ENCODE data around the gene LYPD1.
"Not testable (repeated sequence)": the region's sequence is repeated elsewhere in the genome, so short reads cannot be mapped to it uniquely, and the experiment has no call there.

Gene LYPD1, protein sequence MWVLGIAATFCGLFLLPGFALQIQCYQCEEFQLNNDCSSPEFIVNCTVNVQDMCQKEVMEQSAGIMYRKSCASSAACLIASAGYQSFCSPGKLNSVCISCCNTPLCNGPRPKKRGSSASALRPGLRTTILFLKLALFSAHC

DNA sequence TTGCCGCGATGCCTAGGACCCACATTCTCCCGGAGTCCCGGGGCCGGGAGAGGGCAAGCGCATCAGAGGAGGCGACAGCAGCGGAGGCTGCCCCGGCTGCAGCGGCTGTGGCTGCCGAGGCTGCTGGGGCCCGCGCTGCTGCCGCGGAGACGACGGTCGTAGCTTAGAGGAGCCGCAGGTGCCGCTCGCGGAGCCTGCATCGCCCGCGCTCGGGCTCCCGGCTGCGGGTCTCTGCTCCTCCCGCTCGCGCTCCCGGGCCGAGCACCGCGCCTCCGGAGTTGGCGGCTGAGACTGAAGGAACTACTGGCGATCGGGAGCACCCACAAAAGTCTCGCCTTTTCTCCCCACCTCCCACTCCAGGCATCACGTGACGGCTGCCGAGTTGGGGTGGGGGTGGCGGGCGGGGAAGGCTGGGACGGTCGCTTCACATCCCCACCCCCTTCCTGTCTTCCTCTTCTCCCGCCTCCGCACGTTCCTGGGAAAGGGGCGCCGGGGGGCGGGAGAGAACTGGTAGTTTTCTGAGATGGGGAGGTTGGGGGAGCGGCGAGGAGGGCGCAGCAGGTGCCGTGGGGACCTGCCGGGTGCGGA, at the start of gene LYPD1:
Gene LYPD1 (minus strand): TSS at position 298 of the 588 bp plus-strand sequence. CDS start 273 bp downstream, at position 25.
- DNase-seq (ENCODE audit: low read depth in 2 of 2, low spot score in 1 of 2) = no peak

DNA sequence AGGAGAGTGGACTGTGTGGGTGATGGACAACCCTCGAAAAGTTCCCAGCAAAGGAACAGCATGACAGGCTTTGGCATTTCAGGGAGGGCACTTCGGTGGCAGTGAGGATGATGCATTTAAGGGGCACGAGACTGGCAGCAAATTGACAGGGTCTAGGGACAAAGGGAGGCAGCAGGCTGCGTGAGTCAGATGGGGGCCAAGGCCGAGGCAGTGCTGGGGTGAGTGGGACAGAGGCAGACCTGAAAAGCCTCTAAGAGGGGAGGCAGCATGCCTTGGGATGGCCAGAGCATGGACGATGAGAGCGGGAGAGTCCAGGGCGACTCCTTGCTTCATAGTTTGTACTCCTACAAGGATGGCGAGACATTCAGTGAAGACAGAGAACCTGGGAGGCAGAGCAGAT, 49.5 kb upstream of the LYPD1 start:
- DNase-seq (ENCODE audit: low read depth in 2 of 2, low spot score in 1 of 2) = no peak

DNA sequence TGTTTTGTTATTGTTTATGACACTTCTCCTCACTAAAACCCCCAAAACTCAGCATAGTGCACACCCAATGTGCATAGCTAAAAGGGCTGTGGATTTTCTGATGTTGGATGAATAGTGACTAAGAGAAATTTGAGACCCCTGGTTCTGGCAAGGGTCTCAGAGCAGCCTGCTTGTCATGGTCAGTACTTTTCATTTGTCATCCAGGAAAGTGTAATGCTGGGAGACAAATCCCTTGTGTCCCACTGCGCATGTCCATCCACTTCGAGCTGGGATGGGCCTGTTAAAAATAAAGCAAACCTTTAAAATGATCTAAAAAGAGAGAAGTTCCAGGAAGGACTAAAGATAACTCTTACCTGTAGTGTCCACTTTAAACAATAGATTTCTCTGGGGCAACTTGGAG, 46.9 kb upstream of the LYPD1 start:
- DNase-seq (ENCODE audit: low read depth in 2 of 2, low spot score in 1 of 2) = no peak

DNA sequence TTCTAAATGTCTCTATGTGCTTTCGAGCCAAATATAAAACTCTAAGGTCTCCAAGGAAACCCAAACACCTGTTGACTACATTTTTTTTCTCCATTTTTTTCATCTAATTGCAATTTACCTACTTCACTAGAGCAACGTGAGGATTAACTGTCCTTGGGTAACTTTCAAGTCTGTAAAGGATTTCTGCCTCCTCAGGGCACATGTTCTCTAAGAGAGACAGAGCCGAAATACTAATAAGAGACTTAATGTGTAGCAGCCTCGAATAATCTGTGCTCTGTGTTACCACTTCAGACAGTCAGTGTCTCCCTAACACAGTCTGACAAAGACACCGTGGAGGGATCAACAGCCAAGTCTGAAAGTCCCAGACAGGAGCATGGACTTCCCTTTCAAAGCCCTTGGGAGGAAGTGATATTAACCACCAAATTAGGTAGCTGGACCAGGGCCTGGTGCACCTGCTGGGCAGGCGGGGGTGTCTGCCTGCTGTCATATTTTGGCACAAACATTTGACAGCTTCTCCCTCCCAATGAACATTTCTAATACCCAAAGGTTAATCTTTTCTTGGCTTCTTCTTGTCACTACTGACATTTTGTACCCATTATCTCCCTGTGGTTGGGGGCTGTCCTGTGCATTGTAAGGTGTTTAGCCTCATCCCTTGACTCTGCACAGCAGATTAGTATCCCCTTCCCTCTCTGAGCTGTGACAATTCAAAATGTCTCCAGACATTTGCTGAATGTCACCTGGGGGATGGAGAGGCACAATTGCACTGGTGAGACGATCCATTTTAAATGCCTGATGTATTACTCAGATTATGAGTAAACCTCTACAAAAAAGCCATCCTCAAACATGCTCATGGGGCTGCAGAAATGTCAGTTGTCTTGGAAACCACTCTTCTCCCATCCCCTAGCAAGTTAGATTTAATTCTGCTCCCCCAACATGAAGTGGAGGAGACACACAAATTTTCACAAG, 45.7 kb upstream of the LYPD1 start:
- no peak for DNase-seq (ENCODE audit: low read depth in 2 of 2, low spot score in 1 of 2)

DNA sequence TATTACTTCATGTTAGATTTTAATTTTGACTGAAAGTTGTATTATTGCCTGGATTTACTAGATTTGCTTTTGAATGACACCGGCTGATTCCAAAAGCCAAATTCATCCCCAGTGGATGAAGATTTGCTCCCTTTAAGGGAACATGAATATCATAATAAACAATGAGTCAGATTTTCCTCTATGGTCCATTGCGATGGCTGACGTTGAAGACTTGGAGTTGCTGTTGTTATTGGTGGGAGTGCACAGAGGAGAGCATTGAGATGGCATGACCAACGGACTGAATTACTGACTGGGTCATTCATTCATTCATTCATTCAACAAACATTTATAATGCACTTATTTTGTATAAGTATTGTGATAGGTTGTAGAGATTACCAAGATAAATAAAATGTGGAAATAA, 33.4 kb upstream of the LYPD1 start:
- no peak for DNase-seq (ENCODE audit: low read depth in 2 of 2, low spot score in 1 of 2)

DNA sequence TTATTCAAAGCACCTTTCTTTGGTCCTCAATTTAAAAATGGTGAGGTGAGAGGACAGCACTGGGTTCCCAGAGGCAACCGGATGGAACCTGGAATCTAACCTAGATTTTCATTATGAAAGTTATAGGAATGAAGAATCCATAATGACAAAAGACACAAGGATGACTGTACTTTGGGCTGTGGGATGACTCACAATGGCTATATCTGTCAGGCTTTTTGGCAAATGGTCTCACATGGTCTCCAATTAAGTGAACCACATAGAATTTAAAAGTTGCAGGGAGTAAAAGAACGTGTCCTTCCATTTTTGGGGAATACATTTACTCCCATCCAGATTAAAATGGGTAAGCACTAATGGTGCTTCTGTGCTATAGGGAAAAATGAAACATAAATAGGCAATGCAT, 31.8 kb upstream of the LYPD1 start:
- DNase-seq (ENCODE audit: low read depth in 2 of 2, low spot score in 1 of 2) = no peak

DNA sequence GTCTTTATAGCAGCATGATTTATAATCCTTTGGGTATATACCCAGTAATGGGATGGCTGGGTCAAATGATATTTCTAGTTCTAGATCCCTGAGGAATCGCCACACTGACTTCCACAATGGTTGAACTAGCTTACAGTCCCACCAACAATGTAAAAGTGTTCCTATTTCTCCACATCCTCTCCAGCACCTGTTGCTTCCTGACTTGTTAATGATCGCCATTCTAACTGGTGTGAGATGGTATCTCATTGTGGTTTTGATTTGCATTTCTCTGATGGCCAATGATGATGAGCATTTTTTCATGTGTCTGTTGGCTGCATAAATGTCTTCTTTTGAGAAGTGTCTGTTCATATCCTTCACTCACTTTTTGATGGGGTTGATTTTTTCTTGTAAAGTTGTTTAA, 29.8 kb upstream of the LYPD1 start:
- not testable (repeated sequence) for DNase-seq (ENCODE audit: low read depth in 2 of 2, low spot score in 1 of 2)

DNA sequence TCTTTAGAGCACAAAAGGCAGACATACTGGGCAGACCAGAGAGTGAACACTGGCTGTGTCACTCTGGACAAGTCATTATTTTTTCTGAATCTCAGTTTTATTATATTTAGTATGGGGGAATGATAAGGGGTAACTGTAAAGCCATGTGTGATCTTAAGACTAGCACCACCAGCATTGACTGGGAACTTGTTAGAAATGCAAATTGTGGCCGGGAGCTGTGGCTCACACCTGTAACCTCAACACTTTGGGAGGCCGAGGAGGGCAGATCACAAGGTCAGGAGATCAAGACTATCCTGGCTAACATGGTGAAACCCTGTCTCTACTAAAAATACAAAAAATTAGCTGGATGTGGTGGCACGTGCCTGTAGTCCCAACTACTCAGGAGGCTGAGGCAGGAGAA, 28.3 kb upstream of the LYPD1 start:
- DNase-seq (ENCODE audit: low read depth in 2 of 2, low spot score in 1 of 2) = not testable (repeated sequence)

DNA sequence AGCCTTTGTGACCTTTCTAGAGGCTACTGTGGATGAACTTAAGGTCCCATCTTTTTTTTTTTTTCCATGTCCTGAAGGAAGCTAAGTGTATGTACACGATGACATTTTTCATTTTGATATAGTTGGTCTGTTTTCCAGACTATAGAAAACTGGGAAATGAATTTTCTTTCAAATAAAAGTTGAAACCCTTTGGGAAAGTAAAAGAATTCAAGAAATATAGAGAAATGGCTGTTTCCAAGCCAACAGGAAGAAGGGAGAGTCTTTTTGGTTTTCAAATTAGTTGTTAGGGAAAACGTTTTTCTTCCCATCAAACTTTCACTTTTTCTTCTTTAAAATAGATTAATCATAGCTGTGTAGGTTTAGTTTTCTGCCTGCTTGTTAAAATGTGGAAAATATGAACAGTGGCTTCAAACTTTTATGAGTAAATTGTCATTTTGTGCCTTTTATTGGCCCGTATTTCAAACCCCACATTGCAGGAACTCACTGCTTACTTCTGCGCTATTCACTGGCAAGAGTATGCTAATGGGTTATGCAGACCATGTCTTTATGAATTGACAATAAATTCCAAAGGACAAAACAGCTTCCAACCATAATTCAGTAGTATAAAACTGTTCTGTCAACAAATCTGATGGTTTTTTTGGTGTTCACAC, 27.7 kb upstream of the LYPD1 start:
- no peak for DNase-seq (ENCODE audit: low read depth in 2 of 2, low spot score in 1 of 2)

DNA sequence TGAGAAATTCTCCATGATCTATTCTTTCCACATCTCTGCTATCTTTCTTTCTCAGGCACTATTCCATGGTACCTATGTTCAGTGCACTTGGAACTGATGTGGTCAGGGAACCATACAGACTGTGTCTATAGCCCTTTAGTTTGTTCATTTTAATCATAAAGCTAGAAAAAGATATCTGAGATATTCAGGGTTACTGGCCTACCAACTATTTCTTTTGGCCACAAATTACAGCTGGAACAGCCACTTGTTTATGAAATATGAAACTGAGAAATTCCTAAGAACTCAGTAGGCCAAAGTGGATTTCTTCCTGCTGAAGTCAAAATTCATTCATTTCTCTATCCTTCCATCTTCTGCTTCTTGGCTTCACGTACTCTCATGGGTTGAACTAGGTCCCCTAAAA, 22.8 kb upstream of the LYPD1 start:
- no peak for DNase-seq (ENCODE audit: low read depth in 2 of 2, low spot score in 1 of 2)

DNA sequence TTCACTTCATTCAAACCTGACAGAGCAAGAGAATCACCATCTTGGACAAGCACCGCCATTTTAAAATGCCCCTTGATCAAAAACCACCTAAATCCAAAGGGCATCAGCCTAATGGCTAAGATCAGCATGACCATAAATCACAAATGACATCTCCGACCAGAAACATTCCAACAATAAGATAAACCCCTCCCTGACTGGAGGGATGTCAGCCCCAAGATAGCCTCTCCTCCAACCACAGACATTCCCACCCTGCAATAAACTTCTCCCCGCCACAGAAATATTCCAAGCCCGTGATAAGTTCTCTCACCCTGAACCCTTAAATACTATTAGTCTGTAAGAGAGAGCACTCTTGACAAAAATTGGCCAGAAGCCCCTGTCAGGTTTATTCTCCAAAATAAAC, 21.6 kb upstream of the LYPD1 start:
- DNase-seq (ENCODE audit: low read depth in 2 of 2, low spot score in 1 of 2) = no peak

DNA sequence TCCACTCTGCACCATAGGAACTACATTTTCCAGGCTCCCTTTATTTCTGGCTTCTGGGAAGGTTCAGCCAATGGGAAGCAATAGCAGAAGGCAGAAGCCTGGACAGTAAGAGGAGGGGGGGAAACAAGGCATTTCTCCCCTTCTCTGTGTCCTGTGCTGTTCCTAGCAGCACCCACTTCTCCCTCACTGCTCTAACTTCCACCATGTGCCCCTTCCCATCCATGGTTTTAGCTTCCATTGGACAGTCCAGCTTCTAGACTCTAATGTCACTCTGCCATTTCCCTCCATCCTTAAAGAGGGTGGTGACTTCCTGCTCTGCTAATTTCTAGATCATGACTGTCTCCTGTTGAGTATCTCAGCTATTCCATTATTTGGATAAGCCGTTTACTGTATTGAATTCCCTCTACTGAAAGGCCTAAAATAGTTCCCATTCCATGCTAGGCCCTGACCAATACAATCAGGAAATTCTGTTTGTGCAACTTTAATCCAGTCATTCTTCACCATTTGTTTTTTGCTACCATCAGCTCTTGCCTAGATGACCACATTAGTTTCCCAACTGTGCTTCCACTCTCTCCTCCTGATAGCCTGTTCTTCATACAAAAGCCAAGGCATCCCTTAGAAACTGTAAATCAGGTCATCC, 20.8 kb upstream of the LYPD1 start:
- DNase-seq (ENCODE audit: low read depth in 2 of 2, low spot score in 1 of 2) = no peak

DNA sequence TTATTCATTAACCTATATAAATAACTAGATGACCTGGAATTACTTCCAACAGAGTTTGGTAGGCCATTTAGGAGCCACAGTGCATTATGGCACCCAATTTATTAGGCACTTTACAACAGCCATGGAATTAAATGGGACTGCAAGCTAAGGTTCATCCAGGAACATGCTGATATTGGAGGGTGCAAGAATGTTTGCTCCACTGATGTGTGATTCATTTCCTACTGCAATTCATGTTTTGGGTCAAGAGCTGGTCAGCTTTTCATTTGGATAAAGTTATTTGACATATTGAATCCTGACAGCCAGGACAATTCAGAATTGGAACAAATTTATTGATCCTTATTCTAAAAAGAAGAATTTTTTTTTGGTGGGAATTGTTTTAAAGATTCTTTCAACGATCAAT, 11.8 kb upstream of the LYPD1 start:
- DNase-seq (ENCODE audit: low read depth in 2 of 2, low spot score in 1 of 2) = no peak

DNA sequence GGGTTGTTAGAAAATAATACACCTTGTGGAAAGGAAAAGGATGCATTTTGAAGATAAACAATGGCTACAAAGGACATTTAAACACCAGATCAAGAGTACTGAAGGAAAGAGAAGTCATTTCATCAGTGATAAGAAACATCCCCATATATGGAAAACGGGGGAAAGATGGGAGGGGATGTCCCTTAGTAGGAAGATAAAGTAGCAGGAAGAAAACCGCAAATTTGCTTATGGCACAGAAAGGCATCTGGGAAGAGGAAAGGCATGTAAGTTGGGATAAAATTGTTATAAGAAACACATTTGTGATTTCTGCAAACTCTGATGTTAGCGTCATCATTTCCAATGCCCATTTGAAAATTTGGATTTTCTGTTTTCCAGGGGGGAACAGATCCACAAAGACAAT, 10.5 kb upstream of the LYPD1 start:
- DNase-seq (ENCODE audit: low read depth in 2 of 2, low spot score in 1 of 2) = no peak

DNA sequence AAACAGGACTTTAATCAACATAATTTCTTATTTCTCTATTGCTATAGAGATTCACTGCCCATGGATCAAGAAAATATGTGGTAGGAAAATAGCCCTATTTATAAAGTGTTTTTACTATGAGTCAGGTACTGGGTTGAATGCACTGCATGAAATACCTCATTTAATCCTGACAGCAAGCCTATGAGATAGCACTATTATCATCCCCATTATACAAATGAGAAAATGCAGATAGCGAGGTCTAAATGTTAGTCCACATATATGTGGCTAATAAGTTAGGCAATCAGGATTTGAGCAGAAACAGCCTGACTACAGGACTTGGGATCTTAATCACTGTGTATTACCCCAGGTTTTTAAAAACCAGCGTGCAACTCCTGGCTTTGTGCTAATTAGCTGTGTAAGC, 8.5 kb upstream of the LYPD1 start:
- DNase-seq (ENCODE audit: low read depth in 2 of 2, low spot score in 1 of 2) = no peak

DNA sequence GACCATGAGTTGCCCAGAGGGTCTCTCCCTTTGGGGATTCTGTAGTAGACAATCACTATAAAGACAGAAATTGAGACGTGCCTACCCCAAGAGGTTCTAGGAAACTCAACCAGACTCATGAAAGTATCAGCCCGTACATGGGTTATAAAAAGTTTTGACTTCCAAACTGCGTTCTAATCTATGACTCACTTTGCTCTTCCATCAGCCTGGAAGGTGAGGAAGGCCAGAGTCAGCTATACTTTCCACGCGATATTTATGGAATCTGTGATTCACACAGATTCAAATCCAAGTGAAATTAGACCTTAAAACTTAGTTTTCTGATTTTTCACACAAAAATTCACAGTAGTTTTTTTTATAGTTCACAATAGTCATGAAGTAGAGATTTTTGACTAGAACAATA, 7.7 kb upstream of the LYPD1 start:
- DNase-seq (ENCODE audit: low read depth in 2 of 2, low spot score in 1 of 2) = no peak

DNA sequence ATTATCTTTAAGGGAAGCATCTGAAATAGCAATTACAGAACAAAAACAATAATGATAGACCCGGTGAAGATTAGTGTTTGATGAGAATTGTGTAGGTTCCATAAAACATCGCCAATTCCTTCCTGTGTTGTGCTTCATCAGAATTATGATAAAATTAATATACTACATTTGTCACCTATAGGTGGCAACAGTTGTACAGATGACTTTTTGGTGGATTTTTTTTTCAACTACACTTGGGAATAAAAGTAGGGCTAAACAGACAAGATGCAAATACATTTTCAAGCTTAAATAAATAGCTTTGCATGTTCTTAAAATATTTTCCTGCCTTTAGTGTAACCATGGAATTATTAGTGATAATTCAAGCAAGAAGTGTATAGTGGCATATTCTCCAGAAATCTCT, 7.0 kb upstream of the LYPD1 start:
- DNase-seq (ENCODE audit: low read depth in 2 of 2, low spot score in 1 of 2) = no peak

DNA sequence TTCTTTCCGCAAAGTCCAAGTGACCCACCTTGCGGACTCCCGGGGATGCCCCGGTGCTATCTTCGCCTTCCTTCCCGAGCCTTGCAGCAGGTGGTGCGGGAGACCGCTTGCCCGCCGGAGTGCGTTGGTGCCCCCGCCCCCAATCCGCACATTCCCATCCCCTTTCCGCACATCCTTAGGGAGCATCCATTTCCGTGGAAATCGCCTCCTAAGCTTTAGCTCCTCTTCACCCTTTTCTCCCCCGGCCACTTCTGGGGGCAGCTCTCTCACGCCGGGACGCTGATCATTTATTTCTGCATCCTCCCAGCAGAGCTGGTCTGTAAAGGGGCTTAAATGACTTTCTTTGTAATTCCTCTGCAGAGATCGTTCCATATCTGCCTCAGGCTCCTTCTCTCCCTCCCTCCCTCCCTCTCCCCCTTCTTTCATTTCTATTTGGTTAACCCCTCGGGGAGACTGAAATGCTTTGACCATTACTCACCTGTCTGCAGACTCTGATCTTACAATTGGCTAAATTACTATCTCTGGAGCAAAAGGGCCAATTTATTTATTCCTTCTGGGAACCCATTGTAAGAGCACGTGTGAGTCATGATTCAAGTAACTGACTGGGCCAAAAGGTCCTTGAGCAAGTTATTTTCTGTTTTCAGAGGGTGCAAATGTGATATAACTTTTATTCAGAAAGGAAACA, 1.3 kb upstream of the LYPD1 start:
- DNase-seq (ENCODE audit: low read depth in 2 of 2, low spot score in 1 of 2) = no peak

DNA sequence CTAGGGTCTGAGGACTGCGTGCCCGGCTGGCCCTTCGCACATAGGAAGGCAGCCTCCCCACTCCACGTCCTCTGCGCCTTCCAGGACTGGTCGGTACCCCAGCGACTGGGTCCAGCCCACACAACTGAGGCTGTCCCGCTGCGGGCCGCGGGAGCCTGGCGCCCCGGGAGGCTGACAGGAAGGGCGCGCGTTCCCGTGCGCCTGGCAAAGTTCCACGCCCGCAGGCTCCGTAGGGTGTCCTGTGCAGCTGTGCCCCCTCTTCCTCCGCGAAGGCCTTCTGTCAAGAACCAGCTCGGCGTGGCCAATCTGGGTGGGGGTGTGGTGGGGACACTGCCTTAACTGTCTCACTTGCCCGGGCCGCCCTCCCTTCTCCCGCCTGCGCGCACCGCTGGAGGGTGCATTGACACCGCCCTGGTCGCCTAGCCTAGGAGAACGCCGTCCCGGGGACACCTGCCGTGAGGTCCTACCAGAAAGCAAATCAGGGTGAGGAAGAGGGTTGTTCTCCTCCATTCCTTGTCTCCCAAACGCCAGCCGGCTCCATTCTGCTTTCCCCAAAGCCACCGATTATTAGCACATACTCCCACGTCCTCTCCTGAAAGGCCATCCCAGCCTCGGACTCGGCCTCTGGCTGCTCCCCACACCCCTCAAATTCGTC, 618 bp upstream of the LYPD1 start:
- DNase-seq (ENCODE audit: low read depth in 2 of 2, low spot score in 1 of 2) = no peak
